ENCODE results near the gene SIMC1.
"Not testable (repeated sequence)": the region's sequence is repeated elsewhere in the genome, so short reads cannot be mapped to it uniquely, and the experiment has no call there.

- not testable (repeated sequence) for TF ChIP-seq CTCF (conservative IDR thresholded peaks at IDR 0.05 in 1 of 2, IDR thresholded peaks at IDR 0.05 in 1 of 2; ENCODE audit: low read depth in 1 of 2, low read length in 2 of 2); EZH2 (IDR thresholded peaks at IDR 0.05; ENCODE audit: low read length, missing control alignments)
Observed at GRCh38 chr5:176194238-176195083, 43.8 kb upstream of the SIMC1 start.

All from fibroblast of lung (primary cell).